Kasumi-1 (cell line): ENCODE measurements around the gene PCDHA6.
"Not testable (repeated sequence)": the region's sequence is repeated elsewhere in the genome, so short reads cannot be mapped to it uniquely, and the experiment has no call there.

Source experiments
- DNase-seq, 2 experiments: peaks; one replicate each; lab custom pipeline; 2025; lab: John Stamatoyannopoulos, UW

Gene PCDHA6

DNA sequence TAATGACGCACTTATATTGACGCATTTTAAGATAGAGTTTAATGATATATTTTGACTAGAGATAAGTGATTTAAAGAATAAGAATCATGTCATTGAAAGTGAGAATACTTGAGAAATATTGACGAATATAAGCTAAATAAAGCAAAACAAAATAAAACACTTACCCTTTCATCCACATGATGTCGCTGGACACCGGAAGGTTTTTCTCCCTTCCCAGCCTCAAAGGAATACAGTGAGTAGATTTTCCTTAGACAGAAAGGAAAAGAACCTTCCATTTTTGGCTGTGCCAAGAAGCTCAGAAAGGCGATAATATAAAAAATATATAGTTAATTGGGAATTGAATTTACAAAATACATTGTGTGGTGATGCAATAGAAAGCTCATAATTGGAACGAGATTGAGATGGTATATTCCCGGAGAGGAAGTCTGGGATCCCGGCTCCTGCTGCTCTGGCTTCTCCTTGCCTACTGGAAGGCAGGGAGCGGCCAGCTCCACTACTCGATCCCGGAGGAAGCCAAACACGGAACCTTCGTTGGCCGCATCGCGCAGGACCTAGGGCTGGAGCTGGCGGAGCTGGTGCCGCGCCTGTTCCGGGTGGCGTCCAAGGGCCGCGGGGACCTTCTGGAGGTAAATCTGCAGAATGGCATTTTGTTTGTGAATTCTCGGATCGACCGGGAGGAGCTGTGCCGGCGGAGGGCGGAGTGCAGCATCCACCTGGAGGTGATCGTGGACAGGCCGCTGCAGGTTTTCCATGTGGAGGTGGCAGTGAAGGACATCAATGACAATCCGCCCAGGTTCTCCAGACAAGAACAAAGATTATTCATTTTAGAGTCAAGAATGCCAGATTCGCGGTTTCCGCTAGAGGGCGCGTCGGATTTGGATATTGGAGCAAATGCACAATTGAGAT, 6.1 kb upstream of the PCDHA6 start, which contains the start of gene PCDHA5:
TSS of gene PCDHA5 (plus strand) at position 239 of the 906 bp plus-strand sequence.
- DNase-seq, result no peak

DNA sequence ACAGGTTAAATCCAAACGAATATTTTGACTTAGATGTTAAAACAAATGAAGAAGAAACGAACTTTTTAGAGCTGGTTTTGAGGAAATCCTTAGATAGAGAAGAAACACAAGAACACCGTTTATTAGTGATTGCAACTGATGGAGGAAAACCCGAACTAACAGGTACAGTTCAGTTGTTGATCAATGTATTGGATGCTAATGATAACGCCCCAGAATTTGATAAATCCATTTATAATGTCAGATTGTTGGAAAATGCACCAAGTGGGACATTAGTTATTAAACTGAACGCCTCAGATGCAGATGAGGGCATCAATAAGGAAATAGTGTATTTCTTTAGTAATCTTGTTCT, 5.5 kb upstream of the PCDHA6 start:
- no peak for DNase-seq

DNA sequence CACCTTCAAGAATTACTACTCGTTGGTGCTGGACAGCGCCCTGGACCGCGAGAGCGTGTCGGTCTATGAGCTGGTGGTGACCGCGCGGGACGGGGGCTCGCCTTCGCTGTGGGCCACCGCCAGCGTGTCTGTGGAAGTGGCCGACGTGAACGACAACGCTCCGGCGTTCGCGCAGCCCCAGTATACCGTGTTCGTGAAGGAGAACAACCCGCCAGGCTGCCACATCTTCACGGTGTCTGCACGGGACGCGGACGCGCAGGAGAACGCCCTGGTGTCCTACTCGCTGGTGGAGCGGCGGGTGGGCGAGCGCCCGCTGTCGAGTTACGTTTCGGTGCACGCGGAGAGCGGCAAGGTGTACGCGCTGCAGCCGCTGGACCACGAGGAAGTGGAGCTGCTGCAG, 4.8 kb upstream of the PCDHA6 start:
- DNase-seq, result not testable (repeated sequence)

DNA sequence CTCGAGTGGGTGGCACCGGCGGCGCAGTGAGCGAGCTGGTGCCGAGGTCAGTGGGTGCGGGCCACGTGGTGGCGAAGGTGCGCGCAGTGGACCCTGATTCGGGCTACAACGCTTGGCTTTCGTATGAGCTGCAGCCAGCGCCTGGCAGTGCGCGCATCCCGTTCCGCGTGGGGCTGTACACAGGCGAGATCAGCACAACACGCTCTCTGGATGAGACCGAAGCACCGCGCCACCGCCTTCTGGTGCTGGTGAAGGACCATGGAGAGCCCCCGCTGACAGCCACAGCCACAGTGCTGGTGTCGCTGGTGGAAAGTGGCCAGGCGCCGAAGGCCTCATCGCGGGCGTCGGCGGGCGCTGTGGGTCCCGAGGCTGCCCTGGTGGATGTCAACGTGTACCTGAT, 4.3 kb upstream of the PCDHA6 start:
- no peak for DNase-seq

DNA sequence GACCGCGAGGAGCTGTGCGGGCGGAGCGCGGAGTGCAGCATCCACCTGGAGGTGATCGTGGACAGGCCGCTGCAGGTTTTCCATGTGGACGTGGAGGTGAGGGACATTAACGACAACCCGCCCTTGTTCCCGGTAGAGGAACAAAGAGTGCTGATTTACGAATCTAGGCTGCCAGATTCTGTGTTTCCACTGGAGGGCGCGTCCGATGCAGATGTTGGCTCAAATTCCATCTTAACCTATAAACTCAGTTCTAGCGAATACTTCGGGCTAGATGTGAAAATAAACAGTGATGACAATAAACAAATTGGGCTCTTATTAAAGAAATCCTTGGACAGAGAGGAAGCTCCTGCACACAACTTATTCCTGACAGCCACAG, 590 bp downstream of the PCDHA6 start:
- no peak for DNase-seq

DNA sequence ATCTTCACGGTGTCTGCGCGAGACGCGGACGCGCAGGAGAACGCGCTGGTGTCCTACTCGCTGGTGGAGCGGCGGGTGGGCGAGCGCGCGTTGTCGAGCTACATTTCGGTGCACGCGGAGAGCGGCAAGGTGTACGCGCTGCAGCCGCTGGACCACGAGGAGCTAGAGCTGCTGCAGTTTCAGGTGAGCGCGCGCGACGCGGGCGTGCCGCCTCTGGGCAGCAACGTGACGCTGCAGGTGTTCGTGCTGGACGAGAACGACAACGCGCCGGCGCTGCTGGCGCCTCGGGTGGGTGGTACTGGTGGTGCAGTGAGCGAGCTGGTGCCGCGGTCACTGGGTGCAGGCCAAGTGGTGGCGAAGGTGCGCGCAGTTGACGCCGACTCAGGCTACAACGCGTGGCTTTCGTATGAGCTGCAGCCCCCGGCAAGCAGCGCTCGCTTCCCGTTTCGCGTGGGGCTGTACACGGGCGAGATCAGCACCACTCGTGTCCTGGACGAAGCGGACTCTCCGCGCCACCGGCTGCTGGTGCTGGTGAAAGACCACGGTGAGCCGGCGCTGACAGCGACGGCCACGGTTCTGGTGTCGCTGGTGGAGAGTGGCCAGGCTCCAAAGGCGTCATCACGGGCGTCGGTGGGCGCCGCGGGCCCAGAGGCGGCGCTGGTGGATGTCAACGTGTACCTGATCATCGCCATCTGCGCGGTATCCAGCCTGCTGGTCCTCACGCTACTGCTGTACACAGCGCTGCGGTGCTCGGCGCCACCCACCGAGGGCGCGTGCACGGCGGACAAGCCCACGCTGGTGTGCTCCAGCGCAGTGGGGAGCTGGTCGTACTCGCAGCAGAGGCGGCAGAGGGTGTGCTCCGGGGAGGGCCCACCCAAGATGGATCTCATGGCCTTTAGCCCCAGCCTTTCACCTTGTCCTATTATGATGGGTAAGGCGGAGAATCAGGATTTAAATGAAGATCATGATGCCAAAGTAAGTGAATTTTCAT, 2.0 kb downstream of the PCDHA6 start:
- not testable (repeated sequence) for DNase-seq

DNA sequence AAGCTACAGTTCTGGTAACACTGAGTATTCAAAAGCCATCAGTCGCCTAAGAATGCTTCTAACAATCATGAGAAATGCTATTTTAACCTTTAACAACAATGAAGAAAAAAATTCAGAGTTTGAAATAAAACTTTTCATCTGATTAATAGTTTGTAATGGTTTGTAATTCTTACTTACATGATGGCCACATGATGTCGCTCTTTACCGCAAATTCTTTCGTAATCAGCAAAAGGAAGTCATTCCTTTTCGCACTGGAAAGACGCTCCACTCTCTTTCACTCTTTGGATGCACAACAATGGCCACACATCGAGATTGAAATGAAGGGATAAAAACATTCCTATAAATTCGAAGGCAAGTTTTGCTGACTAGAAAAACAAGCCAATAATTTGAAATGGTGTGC, 6.2 kb downstream of the PCDHA6 start, which contains the start of gene PCDHA7:
TSS of gene PCDHA7 (plus strand) at position 277 of the 400 bp plus-strand sequence. CDS start at position 392, 115 bp downstream.
- no peak for DNase-seq

DNA sequence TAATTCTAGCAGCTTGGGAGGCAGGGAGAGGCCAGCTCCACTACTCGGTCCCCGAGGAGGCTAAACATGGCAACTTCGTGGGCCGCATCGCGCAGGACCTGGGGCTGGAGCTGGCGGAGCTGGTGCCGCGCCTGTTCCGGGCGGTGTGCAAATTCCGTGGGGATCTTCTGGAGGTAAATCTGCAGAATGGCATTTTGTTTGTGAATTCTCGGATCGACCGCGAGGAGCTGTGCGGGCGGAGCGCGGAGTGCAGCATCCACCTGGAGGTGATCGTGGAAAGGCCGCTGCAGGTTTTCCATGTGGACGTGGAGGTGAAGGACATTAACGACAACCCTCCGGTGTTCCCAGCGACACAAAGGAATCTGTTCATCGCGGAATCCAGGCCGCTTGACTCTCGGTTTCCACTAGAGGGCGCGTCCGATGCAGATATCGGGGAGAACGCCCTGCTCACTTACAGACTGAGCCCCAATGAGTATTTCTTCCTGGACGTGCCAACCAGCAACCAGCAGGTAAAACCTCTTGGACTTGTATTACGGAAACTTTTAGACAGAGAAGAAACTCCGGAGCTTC, 6.8 kb downstream of the PCDHA6 start:
- not testable (repeated sequence) for DNase-seq

DNA sequence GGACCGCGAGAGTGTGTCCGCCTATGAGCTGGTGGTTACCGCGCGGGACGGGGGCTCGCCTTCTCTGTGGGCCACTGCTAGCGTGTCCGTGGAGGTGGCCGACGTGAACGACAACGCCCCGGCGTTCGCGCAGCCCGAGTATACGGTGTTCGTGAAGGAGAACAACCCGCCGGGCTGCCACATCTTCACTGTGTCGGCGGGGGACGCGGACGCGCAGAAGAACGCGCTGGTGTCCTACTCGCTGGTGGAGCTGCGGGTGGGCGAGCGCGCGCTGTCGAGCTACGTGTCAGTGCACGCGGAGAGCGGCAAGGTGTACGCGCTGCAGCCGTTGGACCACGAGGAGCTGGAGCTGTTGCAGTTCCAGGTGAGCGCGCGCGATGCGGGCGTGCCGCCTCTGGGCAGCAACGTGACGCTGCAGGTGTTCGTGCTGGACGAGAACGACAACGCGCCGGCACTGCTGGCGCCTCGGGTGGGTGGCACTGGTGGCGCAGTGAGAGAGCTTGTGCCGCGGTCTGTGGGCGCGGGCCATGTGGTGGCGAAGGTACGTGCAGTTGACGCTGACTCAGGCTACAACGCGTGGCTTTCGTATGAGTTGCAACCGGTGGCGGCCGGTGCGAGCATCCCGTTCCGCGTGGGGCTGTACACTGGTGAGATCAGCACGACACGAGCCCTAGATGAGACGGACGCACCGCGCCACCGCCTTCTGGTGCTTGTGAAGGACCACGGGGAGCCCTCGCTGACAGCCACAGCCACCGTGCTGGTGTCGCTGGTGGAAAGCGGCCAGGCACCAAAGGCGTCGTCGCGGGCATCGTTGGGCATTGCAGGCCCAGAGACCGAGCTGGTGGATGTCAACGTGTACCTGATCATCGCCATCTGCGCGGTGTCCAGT, 8.1 kb downstream of the PCDHA6 start:
- no peak for DNase-seq

DNA sequence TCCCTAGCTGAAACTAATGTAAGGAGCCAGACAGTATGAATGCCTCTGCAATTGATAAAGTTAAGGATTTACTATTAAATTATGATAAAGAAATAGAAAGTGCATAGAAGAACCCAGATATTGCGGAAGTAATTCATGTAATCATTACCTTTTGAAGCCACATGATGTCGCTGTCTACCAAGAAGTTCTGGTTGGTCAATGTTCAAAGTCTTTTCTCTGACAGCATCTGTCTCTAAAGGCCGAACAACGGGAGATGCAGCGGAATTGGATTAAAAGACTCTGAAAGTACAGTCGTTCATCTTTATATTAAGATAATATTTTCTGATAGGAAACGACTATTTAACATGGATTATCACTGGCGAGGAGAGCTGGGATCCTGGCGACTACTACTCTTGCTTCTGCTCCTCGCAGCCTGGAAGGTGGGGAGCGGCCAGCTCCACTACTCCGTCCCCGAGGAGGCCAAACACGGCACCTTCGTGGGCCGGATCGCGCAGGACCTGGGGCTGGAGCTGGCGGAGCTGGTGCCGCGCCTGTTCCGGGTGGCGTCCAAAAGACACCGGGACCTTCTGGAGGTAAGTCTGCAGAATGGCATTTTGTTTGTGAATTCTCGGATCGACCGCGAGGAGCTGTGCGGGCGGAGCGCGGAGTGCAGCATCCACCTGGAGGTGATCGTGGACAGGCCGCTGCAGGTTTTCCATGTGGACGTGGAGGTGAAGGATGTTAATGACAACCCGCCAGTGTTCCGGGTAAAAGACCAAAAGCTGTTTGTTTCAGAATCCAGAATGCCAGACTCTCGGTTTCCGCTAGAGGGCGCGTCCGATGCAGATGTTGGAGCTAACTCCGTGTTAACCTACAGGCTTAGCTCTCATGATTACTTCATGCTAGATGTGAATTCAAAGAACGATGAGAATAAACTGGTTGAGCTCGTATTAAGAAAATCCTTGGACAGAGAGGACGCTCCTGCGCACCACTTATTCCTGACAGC, 13.5 kb downstream of the PCDHA6 start, which contains the start of gene PCDHA8:
TSS of gene PCDHA8 (plus strand) at position 210 of the 985 bp plus-strand sequence. CDS start at position 345, 135 bp downstream.
- DNase-seq, result peak; percentile 25 to 30

DNA sequence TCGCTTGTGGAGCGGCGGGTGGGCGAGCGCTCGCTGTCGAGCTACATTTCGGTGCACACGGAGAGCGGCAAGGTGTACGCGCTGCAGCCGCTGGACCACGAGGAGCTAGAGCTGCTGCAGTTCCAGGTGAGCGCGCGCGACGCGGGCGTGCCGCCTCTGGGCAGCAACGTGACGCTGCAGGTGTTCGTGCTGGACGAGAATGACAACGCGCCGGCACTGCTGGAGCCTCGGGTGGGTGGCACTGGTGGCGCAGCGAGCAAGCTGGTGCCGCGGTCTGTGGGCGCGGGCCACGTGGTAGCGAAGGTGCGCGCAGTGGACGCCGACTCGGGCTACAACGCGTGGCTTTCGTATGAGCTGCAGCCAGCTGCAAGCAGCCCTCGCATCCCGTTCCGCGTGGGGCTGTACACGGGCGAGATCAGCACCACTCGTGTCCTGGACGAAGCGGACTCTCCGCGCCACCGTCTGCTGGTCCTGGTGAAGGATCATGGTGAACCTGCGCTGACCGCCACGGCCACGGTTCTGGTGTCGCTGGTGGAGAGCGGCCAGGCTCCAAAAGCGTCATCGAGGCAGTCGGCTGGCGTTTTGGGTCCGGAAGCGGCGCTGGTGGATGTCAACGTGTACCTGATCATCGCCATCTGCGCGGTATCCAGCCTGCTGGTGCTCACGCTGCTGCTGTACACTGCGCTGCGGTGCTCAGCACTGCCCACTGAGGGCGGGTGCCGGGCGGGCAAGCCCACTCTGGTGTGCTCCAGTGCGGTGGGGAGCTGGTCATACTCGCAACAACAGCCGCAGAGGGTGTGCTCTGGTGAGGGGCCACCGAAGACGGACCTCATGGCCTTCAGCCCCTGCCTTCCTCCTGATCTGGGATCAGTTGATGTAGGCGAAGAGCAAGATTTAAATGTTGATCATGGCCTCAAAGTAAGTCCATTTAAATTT, 15.3 kb downstream of the PCDHA6 start:
- no peak for DNase-seq

DNA sequence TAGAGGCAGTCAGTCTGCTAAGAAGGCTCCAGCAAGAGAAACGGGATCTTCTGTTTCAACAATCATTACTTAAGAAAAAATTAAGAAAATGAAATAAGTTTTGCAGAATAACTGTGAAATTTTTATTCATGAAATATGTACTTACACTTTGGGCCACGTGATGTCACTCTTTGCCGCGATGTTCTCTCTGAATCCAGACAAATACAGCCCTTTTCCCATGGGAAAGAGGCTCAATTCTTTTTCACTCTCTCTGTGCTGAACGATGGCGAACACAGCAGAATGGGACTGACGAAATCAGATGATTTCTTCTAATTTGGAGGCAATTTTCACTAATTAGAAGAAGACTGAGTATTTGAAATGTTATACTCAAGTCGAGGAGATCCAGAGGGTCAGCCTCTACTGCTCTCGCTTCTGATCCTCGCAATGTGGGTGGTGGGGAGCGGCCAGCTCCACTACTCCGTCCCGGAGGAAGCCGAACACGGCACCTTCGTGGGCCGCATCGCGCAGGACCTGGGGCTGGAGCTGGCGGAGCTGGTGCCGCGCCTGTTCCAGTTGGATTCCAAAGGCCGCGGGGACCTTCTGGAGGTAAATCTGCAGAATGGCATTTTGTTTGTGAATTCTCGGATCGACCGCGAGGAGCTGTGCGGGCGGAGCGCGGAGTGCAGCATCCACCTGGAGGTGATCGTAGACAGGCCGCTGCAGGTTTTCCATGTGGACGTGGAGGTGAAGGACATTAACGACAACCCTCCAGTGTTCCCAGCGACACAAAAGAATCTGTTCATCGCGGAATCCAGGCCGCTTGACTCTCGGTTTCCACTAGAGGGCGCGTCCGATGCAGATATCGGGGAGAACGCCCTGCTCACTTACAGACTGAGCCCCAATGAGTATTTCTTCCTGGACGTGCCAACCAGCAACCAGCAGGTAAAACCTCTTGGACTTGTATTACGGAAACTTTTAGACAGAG, 20.7 kb downstream of the PCDHA6 start, which contains the start of gene PCDHA9:
TSS of gene PCDHA9 (plus strand) at position 244 of the 964 bp plus-strand sequence. CDS start at position 358, 114 bp downstream.
- not testable (repeated sequence) for DNase-seq

DNA sequence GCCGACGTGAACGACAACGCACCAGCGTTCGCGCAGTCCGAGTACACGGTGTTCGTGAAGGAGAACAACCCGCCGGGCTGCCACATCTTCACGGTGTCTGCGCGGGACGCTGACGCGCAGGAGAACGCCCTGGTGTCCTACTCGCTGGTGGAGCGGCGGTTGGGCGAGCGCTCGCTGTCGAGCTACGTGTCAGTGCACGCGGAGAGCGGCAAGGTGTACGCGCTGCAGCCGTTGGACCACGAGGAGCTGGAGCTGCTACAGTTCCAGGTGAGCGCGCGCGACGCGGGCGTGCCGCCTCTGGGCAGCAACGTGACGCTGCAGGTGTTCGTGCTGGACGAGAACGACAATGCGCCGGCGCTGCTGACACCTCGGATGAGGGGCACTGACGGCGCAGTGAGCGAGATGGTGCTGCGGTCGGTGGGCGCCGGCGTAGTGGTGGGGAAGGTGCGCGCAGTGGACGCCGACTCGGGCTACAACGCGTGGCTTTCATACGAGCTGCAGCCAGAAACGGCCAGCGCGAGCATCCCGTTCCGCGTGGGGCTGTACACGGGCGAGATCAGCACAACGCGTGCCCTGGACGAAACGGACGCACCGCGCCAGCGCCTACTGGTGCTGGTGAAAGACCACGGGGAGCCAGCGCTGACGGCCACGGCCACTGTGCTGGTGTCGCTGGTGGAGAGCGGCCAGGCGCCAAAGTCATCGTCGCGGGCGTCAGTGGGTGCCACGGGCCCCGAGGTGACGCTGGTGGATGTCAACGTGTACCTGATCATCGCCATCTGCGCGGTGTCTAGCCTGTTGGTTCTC, 22.3 kb downstream of the PCDHA6 start:
- DNase-seq, result not testable (repeated sequence)

DNA sequence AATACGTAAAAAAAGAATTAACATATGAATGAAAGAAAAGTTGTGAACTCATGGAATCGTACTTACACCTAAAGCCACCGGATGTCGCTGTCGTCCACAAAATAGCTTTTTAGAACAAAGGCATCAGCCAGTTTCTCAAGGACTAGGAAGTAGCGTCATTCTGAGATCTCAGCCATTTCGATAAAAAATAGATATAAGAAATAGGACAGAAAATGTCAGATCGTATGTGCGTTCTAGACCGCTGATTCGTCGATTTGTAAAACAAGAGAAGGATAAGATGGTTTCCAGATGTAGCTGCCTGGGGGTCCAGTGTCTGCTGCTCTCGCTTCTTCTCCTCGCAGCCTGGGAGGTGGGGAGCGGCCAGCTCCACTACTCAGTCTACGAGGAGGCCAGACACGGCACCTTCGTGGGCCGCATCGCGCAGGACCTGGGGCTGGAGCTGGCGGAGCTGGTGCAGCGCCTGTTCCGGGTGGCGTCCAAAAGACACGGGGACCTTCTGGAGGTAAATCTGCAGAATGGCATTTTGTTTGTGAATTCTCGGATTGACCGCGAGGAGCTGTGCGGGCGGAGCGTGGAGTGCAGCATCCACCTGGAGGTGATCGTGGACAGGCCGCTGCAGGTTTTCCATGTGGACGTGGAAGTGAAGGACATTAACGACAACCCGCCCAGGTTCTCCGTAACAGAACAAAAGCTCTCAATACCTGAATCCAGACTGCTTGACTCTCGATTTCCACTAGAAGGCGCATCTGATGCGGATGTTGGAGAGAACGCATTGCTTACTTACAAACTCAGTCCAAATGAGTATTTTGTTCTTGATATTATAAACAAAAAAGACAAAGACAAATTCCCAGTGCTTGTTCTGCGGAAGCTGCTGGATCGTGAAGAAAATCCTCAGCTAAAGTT, 28.3 kb downstream of the PCDHA6 start, which contains the start of gene PCDHA10:
TSS of gene PCDHA10 (plus strand) at position 126 of the 903 bp plus-strand sequence. CDS start at position 278, 152 bp downstream.
- DNase-seq, result no peak
